CD14-positive monocyte (primary cell): ENCODE results near the gene SRPK1. TPM values are rescaled to one million over a fixed set of nuclear protein-coding genes. Genes with fewer than 3 reads are reported as not detected.
A peak's percentile ranks its signal among the peaks of the same experiment; 100 is the strongest.

Experiments used
- DNase-seq, 3 donors: peaks; one replicate each; pipeline ENCODE4 v3.0.0-alpha.2; 2011 to 2022
- H2AFZ ChIP-seq: 2 replicates; pipeline ENCODE4 v1.6.0; 2012; ENCODE audit warnings: mild to moderate bottlenecking, low read depth, low read length, inconsistent platforms; ENCODE audit not compliant: insufficient read depth, poor library complexity, severe bottlenecking
- H3K27ac ChIP-seq, 2 donors: 1 replicate in 1 of 2; 2 replicates in 1 of 2; pipeline ENCODE4 v1.5.1; 2012 to 2013; ENCODE audit warnings: low read length in 2 of 2, control low read depth in 1 of 2, inconsistent platforms in 1 of 2, low read depth in 1 of 2, mild to moderate bottlenecking in 1 of 2
- H3K27me3 ChIP-seq, 2 donors: one replicate each; pipeline versions ENCODE4 v1.6.0 to v1.6.1; 2011 to 2013; ENCODE audit warnings: low read length in 2 of 2; ENCODE audit not compliant: control insufficient read depth in 2 of 2, insufficient read depth in 2 of 2
- H3K36me3 ChIP-seq, 2 donors: replicated peaks in 1 of 2; 1 replicate in 1 of 2; 2 replicates in 1 of 2; pipeline versions ENCODE4 v1.5.1 to v1.6.1; 2012 to 2013; ENCODE audit warnings: low read length in 2 of 2, control low read depth in 1 of 2, inconsistent platforms in 1 of 2, mild to moderate bottlenecking in 1 of 2; ENCODE audit not compliant: insufficient read depth in 2 of 2, control insufficient read depth in 1 of 2
- H3K4me1 ChIP-seq, 2 donors: 1 replicate in 1 of 2; 2 replicates in 1 of 2; pipeline versions ENCODE4 v1.5.1 to v1.6.1; 2012 to 2013; ENCODE audit warnings: low read length in 2 of 2, control low read depth in 1 of 2, inconsistent platforms in 1 of 2, mild to moderate bottlenecking in 1 of 2, moderate library complexity in 1 of 2; ENCODE audit not compliant: insufficient read depth in 2 of 2, control insufficient read depth in 1 of 2
- H3K4me2 ChIP-seq: replicated peaks from 2 replicates; pipeline ENCODE3; 2012; ENCODE audit warnings: low read length, moderate library complexity, mild to moderate bottlenecking; ENCODE audit not compliant: poor library complexity, severe bottlenecking; ENCODE audit errors: extremely low read depth
- H3K4me3 ChIP-seq, 3 experiments: fragments of 200-600 bp in 1 of 3; sonication (generic) in 1 of 3; replicated peaks in 1 of 3; 1 replicate in 2 of 3; 2 replicates in 1 of 3; pipeline ENCODE4 v1.5.1; 2011 to 2013; ENCODE audit warnings: low read length in 3 of 3, mild to moderate bottlenecking in 3 of 3, control low read depth in 2 of 3, low read depth in 2 of 3, inconsistent platforms in 1 of 3, moderate library complexity in 1 of 3
- H3K79me2 ChIP-seq: 2 replicates; pipeline ENCODE4 v1.6.0; 2012; ENCODE audit warnings: mild to moderate bottlenecking, control low read depth, inconsistent platforms, low read length, moderate library complexity; ENCODE audit not compliant: insufficient read depth
- H3K9ac ChIP-seq: 2 replicates; pipeline ENCODE4 v1.6.0; 2017; ENCODE audit warnings: low read length, mild to moderate bottlenecking; ENCODE audit not compliant: insufficient read depth, poor library complexity, severe bottlenecking
- H3K9me3 ChIP-seq, 2 donors: replicated peaks in 1 of 2; 1 replicate in 1 of 2; 2 replicates in 1 of 2; pipeline versions ENCODE4 v1.5.1 to v1.6.1; 2012 to 2013; ENCODE audit warnings: low read length in 2 of 2, control low read depth in 1 of 2; ENCODE audit not compliant: control insufficient read depth in 1 of 2, insufficient read depth in 1 of 2
- H4K20me1 ChIP-seq: 2 replicates; pipeline ENCODE4 v1.6.0; 2012; ENCODE audit warnings: mild to moderate bottlenecking, low read length, control low read depth, moderate library complexity; ENCODE audit not compliant: insufficient read depth
- H3K27ac Mint-ChIP-seq, 7 donors: one replicate each; pipeline ENCODE4 v1.8.0; 2020; ENCODE audit warnings: mild to moderate bottlenecking in 7 of 7, mixed read lengths in 7 of 7, moderate library complexity in 6 of 7, inconsistent platforms in 2 of 7
- H3K27me3 Mint-ChIP-seq, 3 donors: one replicate each; pipeline ENCODE4 v1.8.0; 2021 to 2022; ENCODE audit warnings: low read depth in 3 of 3, mild to moderate bottlenecking in 3 of 3, mixed read lengths in 3 of 3, moderate library complexity in 3 of 3, inconsistent platforms in 1 of 3
- H3K36me3 Mint-ChIP-seq, 2 donors: one replicate each; pipeline ENCODE4 v1.8.0; 2020; ENCODE audit warnings: mixed read lengths in 2 of 2, inconsistent platforms in 1 of 2, mild to moderate bottlenecking in 1 of 2
- H3K4me1 Mint-ChIP-seq: one replicate; pipeline ENCODE4 v1.8.0; 2020; ENCODE audit warnings: mild to moderate bottlenecking, mixed read lengths
- H3K4me3 Mint-ChIP-seq, 2 donors: one replicate each; pipeline ENCODE4 v1.8.0; 2020; ENCODE audit warnings: mild to moderate bottlenecking in 2 of 2, mixed read lengths in 2 of 2, moderate library complexity in 1 of 2
- H3K9me3 Mint-ChIP-seq, 7 donors: one replicate each; pipeline ENCODE4 v1.8.0; 2020 to 2022; ENCODE audit warnings: mixed read lengths in 7 of 7, mild to moderate bottlenecking in 6 of 7, moderate library complexity in 6 of 7, inconsistent platforms in 2 of 7
- WGBS: methylation state at CpG from one replicate; pipeline ENCODE4 v1.1.5; 2013; ENCODE audit warnings: missing lambda C conversion rate; ENCODE audit not compliant: insufficient coverage; 5-methylcytosine and 5-hydroxymethylcytosine counted together
- intact Hi-C, 2 donors: fragments of 100-400 bp; cut with micrococcal nuclease; formaldehyde crosslinking; loops; one replicate each; pipeline versions ENCODE4 v1.15.0 to v1.15.1; 2023
- polyA plus RNA-seq, 3 donors: library from polyadenylated mRNA; depleted of rRNA in 1 of 3; unstranded in 2 of 3; stranded (reverse) in 1 of 3; fragments of 300-500 nt in 2 of 3; fragments of >200 nt in 1 of 3; fragmentation: Illumina TruSeq in 2 of 3; gene quantifications; 1 replicate in 2 of 3; 2 replicates in 1 of 3; pipeline ENCODE4 v1.2.3, GENCODE V29; 2012 to 2021
- TF ChIP-seq, protein P1 (sequence below): fragments of 200-600 bp; IDR thresholded peaks from one replicate; pipeline ENCODE4 v1.8.0; 2022; ENCODE audit warnings: antibody characterized with exemption, mild to moderate bottlenecking

SRPK1 gene
- polyA plus RNA-seq, 3 donors = 7.2 to 24.8 (median 20.5) TPM

DNA sequence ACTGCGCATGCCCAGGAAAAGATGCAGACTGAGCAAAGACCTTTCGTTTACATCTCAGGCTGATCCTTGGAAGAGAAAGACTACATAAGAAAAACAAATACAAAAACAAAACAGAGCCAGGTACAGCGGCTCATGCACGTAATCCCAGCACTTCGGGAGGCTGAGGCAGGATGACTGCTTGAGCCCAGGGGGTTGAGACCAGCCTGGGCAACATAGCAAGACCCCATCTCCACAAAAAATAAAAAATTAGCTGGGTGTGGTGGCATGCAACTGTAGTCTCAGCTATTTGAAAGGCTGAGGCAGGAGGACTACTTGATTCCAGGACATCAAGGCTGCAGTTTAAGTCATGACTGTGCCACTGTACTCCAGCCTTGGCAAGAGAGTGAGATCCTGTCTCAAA is 41.7 kb downstream of the SRPK1 start:
- H3K4me3 ChIP-seq = no peak overlapping the region
- no peak overlapping the region for H3K27ac ChIP-seq
- H3K4me1 ChIP-seq = no peaks in the 10 kb centered on the region
- no peak overlapping the region for H3K4me2 ChIP-seq
- H3K4me1 Mint-ChIP-seq = no peaks in the 10 kb centered on the region
- H3K27me3 Mint-ChIP-seq = no peaks in the 10 kb centered on the region
- peaks cover 3% of the 10 kb centered on the region for H3K79me2 ChIP-seq
- H3K27ac Mint-ChIP-seq = peak overlapping the region in 1 of 7 donors; percentile 15
- TF ChIP-seq, protein P1, sequence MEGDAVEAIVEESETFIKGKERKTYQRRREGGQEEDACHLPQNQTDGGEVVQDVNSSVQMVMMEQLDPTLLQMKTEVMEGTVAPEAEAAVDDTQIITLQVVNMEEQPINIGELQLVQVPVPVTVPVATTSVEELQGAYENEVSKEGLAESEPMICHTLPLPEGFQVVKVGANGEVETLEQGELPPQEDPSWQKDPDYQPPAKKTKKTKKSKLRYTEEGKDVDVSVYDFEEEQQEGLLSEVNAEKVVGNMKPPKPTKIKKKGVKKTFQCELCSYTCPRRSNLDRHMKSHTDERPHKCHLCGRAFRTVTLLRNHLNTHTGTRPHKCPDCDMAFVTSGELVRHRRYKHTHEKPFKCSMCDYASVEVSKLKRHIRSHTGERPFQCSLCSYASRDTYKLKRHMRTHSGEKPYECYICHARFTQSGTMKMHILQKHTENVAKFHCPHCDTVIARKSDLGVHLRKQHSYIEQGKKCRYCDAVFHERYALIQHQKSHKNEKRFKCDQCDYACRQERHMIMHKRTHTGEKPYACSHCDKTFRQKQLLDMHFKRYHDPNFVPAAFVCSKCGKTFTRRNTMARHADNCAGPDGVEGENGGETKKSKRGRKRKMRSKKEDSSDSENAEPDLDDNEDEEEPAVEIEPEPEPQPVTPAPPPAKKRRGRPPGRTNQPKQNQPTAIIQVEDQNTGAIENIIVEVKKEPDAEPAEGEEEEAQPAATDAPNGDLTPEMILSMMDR = no peak
- 100% methylated on average over 1 of the region's 5 CpGs for WGBS
- H3K36me3 Mint-ChIP-seq = peaks cover 72 to 78% of the 10 kb centered on the region in 2 donors
- H3K4me3 Mint-ChIP-seq = no peak overlapping the region
- intact Hi-C loops = no loop called here
- no peaks in the 10 kb centered on the region for H4K20me1 ChIP-seq
- no peak overlapping the region for H2AFZ ChIP-seq
- peaks cover 2 to 12% of the 10 kb centered on the region in 2 donors for H3K9me3 ChIP-seq
- DNase-seq = no peak
- H3K27me3 ChIP-seq = no peaks in the 10 kb centered on the region
- no peak overlapping the region for H3K9ac ChIP-seq
- H3K36me3 ChIP-seq = peaks cover 6 to 97% of the 10 kb centered on the region in 2 donors
- peaks cover 14 to 24% (median 15%) of the 10 kb centered on the region in 7 donors for H3K9me3 Mint-ChIP-seq

DNA sequence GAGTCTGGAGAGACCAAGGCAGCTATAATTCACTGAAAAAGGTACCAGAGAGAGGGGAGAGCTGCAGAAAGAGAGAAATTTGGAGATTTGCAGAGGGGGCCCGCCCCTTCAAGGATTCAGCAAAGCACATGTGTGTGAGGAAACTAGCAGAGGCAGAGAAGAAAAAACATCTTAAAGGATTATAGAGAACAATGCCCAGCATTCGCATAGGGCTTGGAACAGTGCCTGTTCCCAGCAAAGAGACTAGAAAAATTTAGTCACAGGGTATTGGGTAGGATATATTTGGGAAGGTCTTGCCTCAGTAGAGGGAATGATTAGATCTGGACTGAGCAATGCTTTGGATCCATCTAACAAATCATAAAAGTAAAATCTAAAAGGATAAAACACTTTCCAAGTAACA is 44.0 kb downstream of the SRPK1 start:
- H3K27me3 ChIP-seq = no peaks in the 10 kb centered on the region
- Mint-ChIP-seq H3K4me1 (no peaks in the 10 kb centered on the region), H3K4me3 (no peak overlapping the region), H3K27ac (peak overlapping the region in 2 of 7 donors; percentile 1 to 24), H3K9me3 (peaks cover 9 to 17% (median 13%) of the 10 kb centered on the region in 7 donors), H3K36me3 (peaks cover 64 to 69% of the 10 kb centered on the region in 2 donors), H3K27me3 (no peaks in the 10 kb centered on the region)
- TF ChIP-seq, protein P1 = no peak
- H3K36me3 ChIP-seq = peaks cover 5 to 94% of the 10 kb centered on the region in 2 donors
- H2AFZ ChIP-seq = no peak overlapping the region
- H3K27ac ChIP-seq = no peak overlapping the region
- intact Hi-C loops = no loop called here
- H4K20me1 ChIP-seq = no peaks in the 10 kb centered on the region
- no peak overlapping the region for H3K9ac ChIP-seq
- peaks cover 2 to 12% of the 10 kb centered on the region in 2 donors for H3K9me3 ChIP-seq
- 100% methylated on average over 1 of the region's 2 CpGs for WGBS
- no peak for DNase-seq
- no peak overlapping the region for H3K4me2 ChIP-seq
- peaks cover 3% of the 10 kb centered on the region for H3K79me2 ChIP-seq
- no peaks in the 10 kb centered on the region for H3K4me1 ChIP-seq
- H3K4me3 ChIP-seq = no peak overlapping the region
